Measurements from ENCODE around the gene ETS1.

DNA sequence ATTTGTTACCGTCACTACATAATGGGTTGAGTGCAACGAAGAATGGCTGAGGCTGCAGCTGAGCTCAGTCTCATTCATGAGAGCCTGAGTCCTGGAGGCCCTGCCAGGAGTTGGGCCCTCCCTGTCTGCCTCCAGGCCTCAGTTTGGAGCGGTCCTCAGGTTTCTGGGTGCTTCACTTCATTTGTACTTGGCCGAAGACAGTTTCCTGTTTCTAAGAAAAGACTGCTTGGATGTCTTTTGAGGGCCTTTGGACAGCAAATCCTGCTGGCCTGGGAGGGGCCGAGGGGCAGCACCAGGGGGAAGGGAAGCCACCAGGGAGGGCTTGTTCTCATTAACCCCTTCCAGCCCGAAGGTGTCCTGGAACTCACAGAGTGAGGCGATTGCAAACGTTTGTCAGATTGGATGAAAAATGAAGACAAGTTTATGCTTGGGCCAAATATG lies 163.1 kb downstream of the ETS1 start:
- TF ChIP-seq, protein P1, sequence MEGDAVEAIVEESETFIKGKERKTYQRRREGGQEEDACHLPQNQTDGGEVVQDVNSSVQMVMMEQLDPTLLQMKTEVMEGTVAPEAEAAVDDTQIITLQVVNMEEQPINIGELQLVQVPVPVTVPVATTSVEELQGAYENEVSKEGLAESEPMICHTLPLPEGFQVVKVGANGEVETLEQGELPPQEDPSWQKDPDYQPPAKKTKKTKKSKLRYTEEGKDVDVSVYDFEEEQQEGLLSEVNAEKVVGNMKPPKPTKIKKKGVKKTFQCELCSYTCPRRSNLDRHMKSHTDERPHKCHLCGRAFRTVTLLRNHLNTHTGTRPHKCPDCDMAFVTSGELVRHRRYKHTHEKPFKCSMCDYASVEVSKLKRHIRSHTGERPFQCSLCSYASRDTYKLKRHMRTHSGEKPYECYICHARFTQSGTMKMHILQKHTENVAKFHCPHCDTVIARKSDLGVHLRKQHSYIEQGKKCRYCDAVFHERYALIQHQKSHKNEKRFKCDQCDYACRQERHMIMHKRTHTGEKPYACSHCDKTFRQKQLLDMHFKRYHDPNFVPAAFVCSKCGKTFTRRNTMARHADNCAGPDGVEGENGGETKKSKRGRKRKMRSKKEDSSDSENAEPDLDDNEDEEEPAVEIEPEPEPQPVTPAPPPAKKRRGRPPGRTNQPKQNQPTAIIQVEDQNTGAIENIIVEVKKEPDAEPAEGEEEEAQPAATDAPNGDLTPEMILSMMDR (IDR thresholded peaks at IDR 0.05): no peak
- TF ChIP-seq POLR2A (IDR thresholded peaks at IDR 0.05; ENCODE audit: low read depth): no peak
- peak in 1 of 2 donors; percentile 64 for TF ChIP-seq POLR2AphosphoS5 (IDR thresholded peaks at IDR 0.05)
